ENCODE data around the gene HDAC3.
"Not testable (repeated sequence)": the region's sequence is repeated elsewhere in the genome, so short reads cannot be mapped to it uniquely, and the experiment has no call there.

HDAC3 gene

GRCh38 chr5:141613344-141613743 is 23.3 kb downstream of the HDAC3 start:
- CTCF ChIA-PET: interaction anchor here (1.1 to 17.1 kb wide), 5 partner anchors 10 to 196 kb away, joined by 3 to 442 read pairs (median 177); partner anchors contain the start of genes HDAC3, PCDHGB7 and RELL2
- TF ChIP-seq, protein P1, sequence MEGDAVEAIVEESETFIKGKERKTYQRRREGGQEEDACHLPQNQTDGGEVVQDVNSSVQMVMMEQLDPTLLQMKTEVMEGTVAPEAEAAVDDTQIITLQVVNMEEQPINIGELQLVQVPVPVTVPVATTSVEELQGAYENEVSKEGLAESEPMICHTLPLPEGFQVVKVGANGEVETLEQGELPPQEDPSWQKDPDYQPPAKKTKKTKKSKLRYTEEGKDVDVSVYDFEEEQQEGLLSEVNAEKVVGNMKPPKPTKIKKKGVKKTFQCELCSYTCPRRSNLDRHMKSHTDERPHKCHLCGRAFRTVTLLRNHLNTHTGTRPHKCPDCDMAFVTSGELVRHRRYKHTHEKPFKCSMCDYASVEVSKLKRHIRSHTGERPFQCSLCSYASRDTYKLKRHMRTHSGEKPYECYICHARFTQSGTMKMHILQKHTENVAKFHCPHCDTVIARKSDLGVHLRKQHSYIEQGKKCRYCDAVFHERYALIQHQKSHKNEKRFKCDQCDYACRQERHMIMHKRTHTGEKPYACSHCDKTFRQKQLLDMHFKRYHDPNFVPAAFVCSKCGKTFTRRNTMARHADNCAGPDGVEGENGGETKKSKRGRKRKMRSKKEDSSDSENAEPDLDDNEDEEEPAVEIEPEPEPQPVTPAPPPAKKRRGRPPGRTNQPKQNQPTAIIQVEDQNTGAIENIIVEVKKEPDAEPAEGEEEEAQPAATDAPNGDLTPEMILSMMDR (IDR thresholded peaks at IDR 0.05; ENCODE audit: control extremely low read depth, extremely low read depth, low read depth, missing control alignments): no peak
- DNase-seq (ENCODE audit: extremely low spot score): no peak
- POLR2A ChIA-PET: no interaction called here

- POLR2A ChIA-PET: no interaction called here
- TF ChIP-seq, protein P1 (IDR thresholded peaks at IDR 0.05; ENCODE audit: control extremely low read depth, extremely low read depth, low read depth, missing control alignments): no peak
- CTCF ChIA-PET: interaction anchor here (10.3 to 17.1 kb wide), 3 partner anchors 8 to 26 kb away, joined by 177 to 442 read pairs (median 288); partner anchors contain the start of genes HDAC3 and RELL2
- DNase-seq (ENCODE audit: extremely low spot score): no peak
These were observed 25.4 kb downstream of the HDAC3 start for GRCh38 chr5:141611289-141611688.

DNA sequence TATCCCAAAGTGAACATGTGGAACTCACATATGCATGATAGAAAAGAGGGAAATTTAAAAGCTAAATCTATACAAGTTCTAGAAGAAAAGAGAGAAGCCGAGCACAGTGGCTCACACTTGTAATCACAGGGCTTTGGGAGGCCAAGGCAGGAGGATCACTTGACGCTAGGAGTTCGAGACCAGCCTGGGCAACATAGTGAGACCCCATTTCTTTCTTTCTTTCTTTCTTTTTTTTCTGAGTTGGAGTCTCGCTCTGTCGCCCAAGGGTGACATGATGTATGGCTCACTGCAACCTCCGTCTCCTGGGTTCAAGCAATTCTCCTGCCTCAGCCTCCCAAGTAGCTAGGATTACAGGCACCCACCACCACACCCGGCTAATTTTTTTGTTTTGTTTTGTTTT is 26.7 kb downstream of the HDAC3 start:
- CTCF ChIA-PET: interaction anchor here (15.2 to 15.4 kb wide), 2 partner anchors 6 to 18 kb away, joined by 177 to 288 read pairs; partner anchors contain the start of gene DIAPH1
- DNase-seq (ENCODE audit: extremely low spot score); POLR2A ChIA-PET: not testable (repeated sequence)

DNA sequence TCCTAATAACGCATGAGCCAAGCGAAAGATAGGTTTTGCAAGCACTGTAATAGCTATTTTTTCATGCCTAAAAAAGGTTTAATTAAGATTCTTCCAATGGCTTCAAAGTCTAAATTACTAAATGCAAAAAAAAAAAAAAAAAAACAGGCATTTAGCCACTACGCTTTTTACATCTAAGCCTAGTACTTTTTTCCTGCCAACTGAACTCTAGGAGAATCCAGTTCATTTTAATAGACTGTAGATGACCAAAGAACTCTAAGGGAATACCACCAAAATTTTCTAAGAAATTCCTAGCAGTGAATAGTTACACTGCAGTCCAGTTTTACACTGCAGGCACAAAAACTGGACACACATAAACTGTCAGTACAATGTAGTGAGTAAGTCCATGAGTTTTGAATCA is 27.6 kb downstream of the HDAC3 start:
- ChIA-PET POLR2A (no interaction called here), CTCF (interaction anchor here (1.9 to 15.4 kb wide), 3 partner anchors 6 to 17 kb away, joined by 8 to 288 read pairs (median 177); partner anchors contain the start of gene DIAPH1)
- TF ChIP-seq, protein P1 (IDR thresholded peaks at IDR 0.05; ENCODE audit: control extremely low read depth, extremely low read depth, low read depth, missing control alignments): no peak
- no peak for DNase-seq (ENCODE audit: extremely low spot score)

DNA sequence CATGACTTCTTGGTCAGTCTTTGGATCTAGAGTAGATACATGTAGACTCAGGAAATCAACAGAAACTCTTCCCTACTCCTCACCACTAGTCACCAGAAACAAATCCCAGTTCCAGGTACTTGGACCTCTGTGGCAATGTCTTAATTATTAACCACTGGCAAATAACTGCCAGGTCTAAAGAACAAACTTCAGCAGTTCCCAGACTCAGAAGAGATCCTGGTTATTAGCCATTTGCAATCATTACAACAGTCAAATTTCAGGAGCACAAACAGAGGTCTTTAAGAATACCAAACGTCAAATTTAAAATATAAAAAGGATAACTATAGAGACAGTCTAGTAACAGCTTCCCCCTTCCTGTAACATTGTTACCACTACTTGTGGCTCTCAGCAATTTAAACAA is 28.1 kb downstream of the HDAC3 start:
- CTCF ChIA-PET: interaction anchor here (1.0 to 15.4 kb wide), 6 partner anchors 7 to 41 kb away, joined by 3 to 288 read pairs (median 7); partner anchors contain the start of gene DIAPH1
- POLR2A ChIA-PET: no interaction called here

GRCh38 chr5:141608046-141608445 is 28.6 kb downstream of the HDAC3 start:
- POLR2A ChIA-PET: no interaction called here
- CTCF ChIA-PET: interaction anchor here (1.0 to 15.4 kb wide), 7 partner anchors 7 to 41 kb away, joined by 3 to 288 read pairs (median 6); partner anchors contain the start of gene DIAPH1
- no peak for DNase-seq (ENCODE audit: extremely low spot score)
- TF ChIP-seq, protein P1 (IDR thresholded peaks at IDR 0.05; ENCODE audit: control extremely low read depth, extremely low read depth, low read depth, missing control alignments): no peak

More for the DNA sequence above, 28.1 kb downstream of the HDAC3 start:
- no peak for DNase-seq (ENCODE audit: extremely low spot score)
- TF ChIP-seq, protein P1 (IDR thresholded peaks at IDR 0.05; ENCODE audit: control extremely low read depth, extremely low read depth, low read depth, missing control alignments): no peak

GRCh38 chr5:141605523-141606277 is 30.9 kb downstream of the HDAC3 start:
- CTCF ChIA-PET: interaction anchor here (0.8 to 15.4 kb wide), 4 partner anchors 10 to 86 kb away, joined by 4 to 288 read pairs (median 90); partner anchors contain the start of genes DIAPH1, HDAC3 and RELL2
- TF ChIP-seq, protein P1 (IDR thresholded peaks at IDR 0.05; ENCODE audit: control extremely low read depth, extremely low read depth, low read depth, missing control alignments): no peak
- peak; percentile 59 for DNase-seq (ENCODE audit: extremely low spot score)
- POLR2A ChIA-PET: no interaction called here

Data from GM10248 (cell line).